HG02852 (cell line): ENCODE data around the gene EFCC1.

Source experiments
- ATAC-seq: cut with Tn5 transposase; IDR thresholded peaks from one replicate; pipeline ENCODE4 v1.9.1; 2021; ENCODE audit warnings: mild to moderate bottlenecking, moderate library complexity; ENCODE audit not compliant: unreplicated experiment

Gene EFCC1

GRCh38 chr3:129031476-129032215, 30.5 kb downstream of the EFCC1 start:
- no peak for ATAC-seq

GRCh38 chr3:129032716-129033115, 31.6 kb downstream of the EFCC1 start:
- no peak for ATAC-seq

- ATAC-seq, result no peak
Measured at GRCh38 chr3:129033151-129033550, 32.0 kb downstream of the EFCC1 start.

- ATAC-seq, result no peak
Measured at GRCh38 chr3:129033633-129034321, 32.7 kb downstream of the EFCC1 start.

GRCh38 chr3:129034642-129035041, 33.5 kb downstream of the EFCC1 start:
- ATAC-seq, result no peak

- ATAC-seq, result no peak
Measured at GRCh38 chr3:129035360-129036221, 34.5 kb downstream of the EFCC1 start.

GRCh38 chr3:129036222-129037092, 35.4 kb downstream of the EFCC1 start:
- ATAC-seq, result no peak

- ATAC-seq, result no peak
Measured at GRCh38 chr3:129037093-129037419, 36.0 kb downstream of the EFCC1 start.

- ATAC-seq, result no peak
Measured at GRCh38 chr3:129038121-129038855, 37.2 kb downstream of the EFCC1 start.

- no peak for ATAC-seq
Measured at GRCh38 chr3:129039271-129040038, 38.4 kb downstream of the EFCC1 start.

GRCh38 chr3:129040039-129040336, 38.9 kb downstream of the EFCC1 start:
- ATAC-seq, result no peak

GRCh38 chr3:129040579-129041300, 39.6 kb downstream of the EFCC1 start:
- no peak for ATAC-seq

GRCh38 chr3:129045675-129046036, 44.6 kb downstream of the EFCC1 start:
- no peak for ATAC-seq

GRCh38 chr3:129046037-129046731, 45.1 kb downstream of the EFCC1 start:
- no peak for ATAC-seq

GRCh38 chr3:129046732-129047552, 45.8 kb downstream of the EFCC1 start:
- no peak for ATAC-seq

GRCh38 chr3:129047553-129047839, 46.4 kb downstream of the EFCC1 start:
- no peak for ATAC-seq

- ATAC-seq, result no peak
Measured at GRCh38 chr3:129050556-129051295, 49.6 kb downstream of the EFCC1 start.
